Hepatocyte (in vitro differentiated cells): ENCODE measurements around the gene CFTR.

Experiments used
- EZH2 ChIP-seq: fragments of 200-600 bp; sonication (generic); IDR thresholded peaks from 2 replicates; pipeline ENCODE4 v1.6.1; 2016; ENCODE audit warnings: antibody characterized with exemption, mild to moderate bottlenecking, borderline replicate concordance
- EZH2phosphoT487 ChIP-seq: fragments of 200-600 bp; sonication (generic); IDR thresholded peaks from one replicate; pipeline ENCODE4 v1.6.1; 2018; ENCODE audit warnings: antibody characterized with exemption, mild to moderate bottlenecking, low read depth, moderate library complexity; ENCODE audit not compliant: unreplicated experiment, severe bottlenecking
- TF ChIP-seq, protein P1 (sequence below): fragments of 200-600 bp; sonication (generic); IDR thresholded peaks from 2 replicates; pipeline ENCODE4 v1.5.1; 2016; ENCODE audit warnings: antibody characterized with exemption, mild to moderate bottlenecking; ENCODE audit not compliant: poor library complexity

DNA sequence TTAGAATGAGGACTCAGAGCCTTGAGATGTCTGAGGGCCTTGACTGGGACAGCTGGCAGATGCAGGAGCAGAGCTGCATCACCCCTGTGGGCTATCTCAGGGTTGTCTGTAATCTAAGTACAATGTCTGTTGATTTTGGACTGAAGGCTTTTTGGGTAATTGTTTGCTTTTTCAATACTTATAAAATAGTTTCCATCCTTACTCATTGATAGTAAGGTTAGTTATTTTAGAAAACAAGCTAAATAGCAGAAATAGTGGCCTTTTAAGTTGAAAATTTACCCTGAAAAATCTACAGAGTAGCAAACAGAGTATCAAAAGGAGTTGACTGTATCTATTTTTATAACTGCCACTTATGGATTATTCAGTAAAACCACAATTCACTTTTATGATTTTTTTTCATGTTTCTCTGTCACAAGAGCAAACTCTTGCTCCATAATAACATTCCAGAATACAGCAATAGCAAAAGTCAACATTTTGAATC lies 179.7 kb downstream of the CFTR start:
- TF ChIP-seq, protein P1, sequence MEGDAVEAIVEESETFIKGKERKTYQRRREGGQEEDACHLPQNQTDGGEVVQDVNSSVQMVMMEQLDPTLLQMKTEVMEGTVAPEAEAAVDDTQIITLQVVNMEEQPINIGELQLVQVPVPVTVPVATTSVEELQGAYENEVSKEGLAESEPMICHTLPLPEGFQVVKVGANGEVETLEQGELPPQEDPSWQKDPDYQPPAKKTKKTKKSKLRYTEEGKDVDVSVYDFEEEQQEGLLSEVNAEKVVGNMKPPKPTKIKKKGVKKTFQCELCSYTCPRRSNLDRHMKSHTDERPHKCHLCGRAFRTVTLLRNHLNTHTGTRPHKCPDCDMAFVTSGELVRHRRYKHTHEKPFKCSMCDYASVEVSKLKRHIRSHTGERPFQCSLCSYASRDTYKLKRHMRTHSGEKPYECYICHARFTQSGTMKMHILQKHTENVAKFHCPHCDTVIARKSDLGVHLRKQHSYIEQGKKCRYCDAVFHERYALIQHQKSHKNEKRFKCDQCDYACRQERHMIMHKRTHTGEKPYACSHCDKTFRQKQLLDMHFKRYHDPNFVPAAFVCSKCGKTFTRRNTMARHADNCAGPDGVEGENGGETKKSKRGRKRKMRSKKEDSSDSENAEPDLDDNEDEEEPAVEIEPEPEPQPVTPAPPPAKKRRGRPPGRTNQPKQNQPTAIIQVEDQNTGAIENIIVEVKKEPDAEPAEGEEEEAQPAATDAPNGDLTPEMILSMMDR, result no peak
- TF ChIP-seq EZH2phosphoT487 (no peak), EZH2 (no peak)
